GM12872 (cell line): ENCODE data around the gene MYL6.

ENCODE experiments used
- CTCF ChIP-seq: IDR thresholded peaks from 3 replicates; pipeline ENCODE4 v1.5.1; 2011; ENCODE audit warnings: low read depth, mild to moderate bottlenecking, low read length, moderate library complexity; ENCODE audit not compliant: insufficient read depth

The MYL6 gene

GRCh38 chr12:56158029-56158925 lies at the start of gene MYL6:
Gene MYL6 (plus strand): TSS chr12:56158359. CDS start chr12:56158402, 43 bp downstream.
- TF ChIP-seq CTCF: no peak

GRCh38 chr12:56110571-56110970 lies 47.6 kb upstream of the MYL6 start:
- TF ChIP-seq CTCF: no peak

GRCh38 chr12:56114084-56114483 lies 44.1 kb upstream of the MYL6 start:
- no peak for TF ChIP-seq CTCF

- no peak for TF ChIP-seq CTCF
These were observed 42.8 kb upstream of the MYL6 start for GRCh38 chr12:56115329-56115728.

- TF ChIP-seq CTCF: no peak
These were observed 41.7 kb upstream of the MYL6 start, which contains the start of gene RPL41 for GRCh38 chr12:56116267-56117081. Gene RPL41 (plus strand): TSS chr12:56116633.

GRCh38 chr12:56117778-56118687 lies 40.1 kb upstream of the MYL6 start, which contains the start of gene ZC3H10:
Gene ZC3H10 (plus strand): TSS chr12:56118266. CDS start chr12:56120563, 2,297 bp downstream.
- peak; percentile 37; the same call in 1 of the 3 replicates for TF ChIP-seq CTCF
